Psoas muscle (tissue), 8 donors: Measurements from ENCODE around the gene CATSPERB. TPM values are rescaled to one million over a fixed set of nuclear protein-coding genes. Genes with fewer than 3 reads are reported as not detected.

Source experiments
- ATAC-seq, 4 donors: fragments of 200-7000 bp; cut with Tn5 transposase; one replicate each; pipeline ENCODE4 v1.9.1; 2020; ENCODE audit warnings: moderate library complexity in 3 of 4, mild to moderate bottlenecking in 2 of 4
- DNase-seq, 2 donors: peaks; one replicate each; pipeline ENCODE4 v3.0.0-alpha.2; 2020
- H3K27ac ChIP-seq: fragments of 200-600 bp; one replicate; pipeline ENCODE4 v1.8.0; 2022
- H3K27me3 ChIP-seq, 3 donors: fragments of 200-600 bp in 1 of 3; one replicate each; pipeline versions ENCODE4 v1.6.1 to v1.8.0; 2013 to 2022; ENCODE audit warnings: low read length in 2 of 3, mild to moderate bottlenecking in 2 of 3, moderate library complexity in 1 of 3; ENCODE audit not compliant: insufficient read depth in 3 of 3
- H3K36me3 ChIP-seq, 2 donors: fragments of 200-600 bp in 1 of 2; one replicate each; pipeline versions ENCODE4 v1.6.1 to v1.8.0; 2013 to 2022; ENCODE audit warnings: low read depth in 1 of 2, mild to moderate bottlenecking in 1 of 2, moderate library complexity in 1 of 2; ENCODE audit not compliant: insufficient read depth in 1 of 2
- H3K4me1 ChIP-seq: fragments of 200-600 bp; one replicate; pipeline ENCODE4 v1.8.0; 2022
- H3K4me3 ChIP-seq: fragments of 200-600 bp; one replicate; pipeline ENCODE4 v1.8.0; 2022; ENCODE audit warnings: mild to moderate bottlenecking
- H3K9me3 ChIP-seq: fragments of 200-600 bp; one replicate; pipeline ENCODE4 v1.8.0; 2022
- CTCF ChIP-seq: fragments of 200-600 bp; IDR thresholded peaks from one replicate; pipeline ENCODE4 v1.8.0; 2022; ENCODE audit warnings: antibody characterized with exemption
- WGBS, 3 donors: extraction: QIAGEN DNeasy Blood & Tissue Kit; methylation state at CpG; one replicate each; pipeline versions ENCODE4 v1.1.6 to v1.1.7; 2013; 5-methylcytosine and 5-hydroxymethylcytosine counted together
- intact Hi-C, 2 donors: fragments of 100-400 bp; cut with DNase I; formaldehyde crosslinking; loops; one replicate each; pipeline versions ENCODE4 v1.11.0 to v1.14.2; 2022
- polyA plus RNA-seq, 3 donors: library from polyadenylated mRNA; stranded (reverse); fragments of 200-250 nt; gene quantifications; one replicate each; pipeline ENCODE4 v1.2.3, GENCODE V29; 2013
- total RNA-seq, 4 donors: library from RNA; stranded (reverse); fragmentation: NEBNext Ultra II Directional in 2 of 4; extraction: Animal tissue kit (Norgen Biotek cat#: 25700) in 2 of 4; gene quantifications; one replicate each; pipeline versions ENCODE4 v1.2.1 to v1.2.4, GENCODE V29; 2021 to 2023
- donor health status: healthy with polysubstance abuse.
- donor health status: DM: no; HTN: no; CAD: no; lungs with moderate emphysema.
- donor health status: Bipolar disorder and iron deficiency.
- donor health status: healthy.
- donor health status: DM: yes; HTN: yes; CAD: no.
- donor health status: DM: no; HTN: no; CAD: no.
- donor health status: DM: no; HTN: no; CAD: no.
- donor health status: DM: yes; HTN: yes; CAD: no.

Gene CATSPERB
- total and polyA plus RNA-seq, 7 donors: 0.03 to 0.52 (median 0.20) TPM

- no peaks in the 10 kb centered on the region for H3K4me1 ChIP-seq
- H3K4me3 ChIP-seq: no peak overlapping the region
- peaks cover 0 to 3% (median 0%) of the 10 kb centered on the region in 3 donors for H3K27me3 ChIP-seq
- no peak overlapping the region for H3K27ac ChIP-seq
- H3K36me3 ChIP-seq: no peaks in the 10 kb centered on the region
- H3K9me3 ChIP-seq: no peaks in the 10 kb centered on the region
- no peak for TF ChIP-seq CTCF
- WGBS, 3 donors: 79 to 85% (median 84%) methylated on average over 11 of the region's 11 CpGs
- intact Hi-C loops: no loop called here
- no peak for DNase-seq
- no peak for ATAC-seq
Measured at GRCh38 chr14:91554535-91555332, 177.2 kb downstream of the CATSPERB start.

- intact Hi-C loops: no loop called here
- Histone ChIP-seq H3K36me3 (no peaks in the 10 kb centered on the region), H3K27ac (no peak overlapping the region), H3K27me3 (peaks cover 0 to 2% (median 0%) of the 10 kb centered on the region in 3 donors), H3K4me1 (no peaks in the 10 kb centered on the region), H3K4me3 (no peak overlapping the region), H3K9me3 (no peaks in the 10 kb centered on the region)
- DNase-seq (no peak), ATAC-seq (no peak)
- TF ChIP-seq CTCF: no peak
- WGBS, 3 donors: 83 to 92% (median 89%) methylated on average over 3 of the region's 3 CpGs
Measured at GRCh38 chr14:91548108-91548507, 183.8 kb downstream of the CATSPERB start.

GRCh38 chr14:91545946-91546716 lies 185.8 kb downstream of the CATSPERB start:
- Histone ChIP-seq H3K27ac (no peak overlapping the region), H3K4me1 (no peaks in the 10 kb centered on the region), H3K27me3 (no peaks in the 10 kb centered on the region), H3K9me3 (no peaks in the 10 kb centered on the region), H3K36me3 (no peaks in the 10 kb centered on the region), H3K4me3 (no peak overlapping the region)
- WGBS, 3 donors: 44 to 49% (median 44%) methylated on average over 5 of the region's 5 CpGs
- TF ChIP-seq CTCF: no peak
- ATAC-seq (no peak), DNase-seq (no peak)
- intact Hi-C loops: no loop called here

- ATAC-seq (no peak), DNase-seq (no peak)
- no peak overlapping the region for H3K4me3 ChIP-seq
- H3K36me3 ChIP-seq: no peaks in the 10 kb centered on the region
- no peak for TF ChIP-seq CTCF
- no peak overlapping the region for H3K27ac ChIP-seq
- H3K4me1 ChIP-seq: no peaks in the 10 kb centered on the region
- intact Hi-C loops: no loop called here
- no peaks in the 10 kb centered on the region for H3K9me3 ChIP-seq
- H3K27me3 ChIP-seq: no peaks in the 10 kb centered on the region
Measured at GRCh38 chr14:91545204-91545603, 186.7 kb downstream of the CATSPERB start.
